ENCODE results near the gene EEA1.

DNA sequence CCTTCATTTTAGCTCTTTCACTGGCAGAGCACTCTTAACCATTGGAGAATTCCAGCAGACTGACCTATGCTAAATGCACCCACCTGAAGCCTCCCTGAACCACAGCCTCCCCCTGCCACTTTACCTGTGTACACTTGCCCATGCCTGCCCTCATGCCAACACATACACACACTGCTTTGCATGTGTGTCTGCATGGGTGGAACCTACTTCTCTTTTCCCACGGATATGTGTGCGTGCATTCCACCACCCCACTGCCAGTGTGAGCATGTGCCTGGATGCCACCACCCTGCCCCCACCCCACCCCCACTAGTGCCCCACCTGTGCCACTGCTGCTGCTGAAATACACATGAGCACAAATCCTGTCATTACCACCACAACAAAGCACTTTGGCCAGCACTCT is 49.5 kb upstream of the EEA1 start:
- TF ChIP-seq, protein P1, sequence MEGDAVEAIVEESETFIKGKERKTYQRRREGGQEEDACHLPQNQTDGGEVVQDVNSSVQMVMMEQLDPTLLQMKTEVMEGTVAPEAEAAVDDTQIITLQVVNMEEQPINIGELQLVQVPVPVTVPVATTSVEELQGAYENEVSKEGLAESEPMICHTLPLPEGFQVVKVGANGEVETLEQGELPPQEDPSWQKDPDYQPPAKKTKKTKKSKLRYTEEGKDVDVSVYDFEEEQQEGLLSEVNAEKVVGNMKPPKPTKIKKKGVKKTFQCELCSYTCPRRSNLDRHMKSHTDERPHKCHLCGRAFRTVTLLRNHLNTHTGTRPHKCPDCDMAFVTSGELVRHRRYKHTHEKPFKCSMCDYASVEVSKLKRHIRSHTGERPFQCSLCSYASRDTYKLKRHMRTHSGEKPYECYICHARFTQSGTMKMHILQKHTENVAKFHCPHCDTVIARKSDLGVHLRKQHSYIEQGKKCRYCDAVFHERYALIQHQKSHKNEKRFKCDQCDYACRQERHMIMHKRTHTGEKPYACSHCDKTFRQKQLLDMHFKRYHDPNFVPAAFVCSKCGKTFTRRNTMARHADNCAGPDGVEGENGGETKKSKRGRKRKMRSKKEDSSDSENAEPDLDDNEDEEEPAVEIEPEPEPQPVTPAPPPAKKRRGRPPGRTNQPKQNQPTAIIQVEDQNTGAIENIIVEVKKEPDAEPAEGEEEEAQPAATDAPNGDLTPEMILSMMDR (IDR thresholded peaks at IDR 0.05 in 8 of 11, conservative IDR thresholded peaks at IDR 0.05 in 3 of 11) = no peak
- TF ChIP-seq POLR2A (IDR thresholded peaks at IDR 0.05) = no peak
